HCT116 (cell line): ENCODE data around the gene SNURF. TPM values are rescaled to one million over a fixed set of nuclear protein-coding genes. Genes with fewer than 3 reads are reported as not detected.

Source experiments
- ATAC-seq: fragments of 200-7000 bp; cut with Tn5 transposase; 2 replicates; pipeline ENCODE4 v1.9.1; 2020; ENCODE audit warnings: mild to moderate bottlenecking, moderate library complexity
- BruUV-seq: library from RNA; stranded (reverse); fragments of 400-500 nt; replicated peaks from 2 replicates; lab custom pipeline; 2021; lab: Mats Ljungman, UMichigan
- CTCF ChIA-PET: fragments of 300-600 bp; sonication (Branson Sonifier 250); formaldehyde crosslinking; loops from one replicate; lab custom pipeline; 2021; ENCODE audit warnings: antibody characterized with exemption; lab: Charles Lee
- POLR2A ChIA-PET: fragments of 300-600, 350-600 bp; sonication (Branson Sonifier 250); formaldehyde crosslinking; loops from one replicate; lab custom pipeline; 2021; ENCODE audit warnings: antibody characterized with exemption; lab: Charles Lee
- RAD21 ChIA-PET, 2 experiments: fragments of 300-600 bp; sonication (Branson Sonifier 250); formaldehyde crosslinking; loops; one replicate each; lab custom pipeline; 2023; ENCODE audit warnings: low total read pairs in 2 of 2; ENCODE audit not compliant: uncharacterized antibody in 2 of 2, unreplicated experiment in 2 of 2, low non-redundant PET in 1 of 2; lab: Charles Lee
- DNase-seq: peaks from one replicate; pipeline ENCODE4 v3.0.0-alpha.2; 2010; ENCODE audit warnings: low read depth, low spot score
- H2AFZ ChIP-seq: fragments of 200-600 bp; shearing (Covaris generic), sonication (generic); 2 replicates; pipeline ENCODE4 v1.6.1; 2017; ENCODE audit warnings: low read depth, mixed run types, mixed read lengths, antibody characterized with exemption, low read length; ENCODE audit not compliant: poor library complexity, severe bottlenecking
- H3K27ac ChIP-seq: 2 replicates; pipeline ENCODE4 v1.5.1; 2012; ENCODE audit warnings: low read depth, low read length
- H3K27me3 ChIP-seq: fragments of 200-600 bp; sonication (generic); 2 replicates; pipeline ENCODE4 v1.6.1; 2016; ENCODE audit warnings: mixed run types, low read length, mixed read lengths; ENCODE audit not compliant: insufficient read depth
- H3K36me3 ChIP-seq, 2 experiments: fragments of 200-500 bp in 1 of 2; fragments of 200-600 bp in 1 of 2; sonication (Bioruptor generic) in 1 of 2; sonication (generic) in 1 of 2; 2 replicates each; pipeline versions ENCODE4 v1.5.1 to v1.6.1; 2014 to 2016; ENCODE audit warnings: low read length in 2 of 2, inconsistent platforms in 1 of 2, mixed read lengths in 1 of 2, mixed run types in 1 of 2; ENCODE audit not compliant: insufficient read depth in 2 of 2, control insufficient read depth in 1 of 2
- H3K4me1 ChIP-seq, 2 experiments: fragments of 200-600 bp in 1 of 2; sonication (generic) in 1 of 2; 2 replicates each; pipeline versions ENCODE4 v1.5.1 to v1.6.1; 2012 to 2017; ENCODE audit warnings: low read length in 2 of 2, inconsistent platforms in 1 of 2, mild to moderate bottlenecking in 1 of 2, mixed read lengths in 1 of 2, mixed run types in 1 of 2, moderate library complexity in 1 of 2; ENCODE audit not compliant: insufficient read depth in 2 of 2, control insufficient read depth in 1 of 2
- H3K4me2 ChIP-seq: fragments of 200-600 bp; sonication (generic); 2 replicates; pipeline ENCODE4 v1.6.1; 2017; ENCODE audit warnings: mixed run types, low read length, mixed read lengths
- H3K4me3 ChIP-seq, 2 experiments: fragments of 200-600 bp in 1 of 2; sonication (generic) in 1 of 2; replicated peaks in 1 of 2; 2 replicates each; pipeline ENCODE4 v1.5.1; 2011 to 2016; ENCODE audit warnings: low read length in 2 of 2, control low read depth in 1 of 2, low read depth in 1 of 2, mild to moderate bottlenecking in 1 of 2, mixed read lengths in 1 of 2, mixed run types in 1 of 2
- H3K79me2 ChIP-seq: fragments of 200-600 bp; sonication (generic); 2 replicates; pipeline ENCODE4 v1.6.1; 2017; ENCODE audit warnings: mild to moderate bottlenecking, mixed run types, low read length, moderate library complexity, mixed read lengths; ENCODE audit not compliant: insufficient read depth
- H3K9ac ChIP-seq: fragments of 200-600 bp; sonication (generic); 2 replicates; pipeline ENCODE4 v1.6.1; 2016; ENCODE audit warnings: low read length, mixed read lengths
- H3K9me2 ChIP-seq: fragments of 200-600 bp; sonication (generic), shearing (Covaris generic); 2 replicates; pipeline ENCODE4 v1.6.1; 2017; ENCODE audit warnings: mixed run types, mild to moderate bottlenecking, moderate library complexity; ENCODE audit not compliant: insufficient read depth
- H3K9me3 ChIP-seq, 2 experiments: fragments of 200-500 bp in 1 of 2; fragments of 200-600 bp in 1 of 2; sonication (Bioruptor generic) in 1 of 2; sonication (generic) in 1 of 2; 2 replicates each; pipeline ENCODE4 v1.6.1; 2014 to 2017; ENCODE audit warnings: low read length in 2 of 2, mixed read lengths in 2 of 2, inconsistent platforms in 1 of 2, low read depth in 1 of 2, mild to moderate bottlenecking in 1 of 2, mixed run types in 1 of 2, moderate library complexity in 1 of 2; ENCODE audit not compliant: control insufficient read depth in 1 of 2, insufficient read depth in 1 of 2
- H4K20me1 ChIP-seq: fragments of 200-600 bp; sonication (generic), shearing (Covaris generic); 2 replicates; pipeline ENCODE4 v1.6.1; 2017; ENCODE audit warnings: mixed run types, mild to moderate bottlenecking, moderate library complexity; ENCODE audit not compliant: insufficient read depth
- CBX3 ChIP-seq: IDR thresholded peaks from 2 replicates; pipeline ENCODE4 v1.6.1; 2012; ENCODE audit warnings: low read depth
- EGR1 ChIP-seq: IDR thresholded peaks from 2 replicates; pipeline ENCODE4 v1.6.1; 2012; ENCODE audit warnings: low read depth
- ELF1 ChIP-seq: IDR thresholded peaks from 2 replicates; pipeline ENCODE4 v1.6.1; 2012; ENCODE audit warnings: low read depth, borderline replicate concordance
- EZH2 ChIP-seq: fragments of 200-600 bp; sonication (generic); IDR thresholded peaks from 2 replicates; pipeline ENCODE4 v1.6.1; 2017; ENCODE audit warnings: antibody characterized with exemption, mixed run types
- JUND ChIP-seq: IDR thresholded peaks from 2 replicates; pipeline ENCODE4 v1.6.1; 2012
- POLR2A ChIP-seq: IDR thresholded peaks from 2 replicates; pipeline ENCODE4 v1.7.0; 2011; ENCODE audit warnings: borderline replicate concordance; ENCODE audit not compliant: insufficient read depth, insufficient read length; ENCODE audit errors: extremely low read depth
- POLR2AphosphoS5 ChIP-seq: IDR thresholded peaks from 2 replicates; pipeline ENCODE4 v1.6.1; 2011; ENCODE audit warnings: mild to moderate bottlenecking, low read depth, low read length, moderate library complexity
- SIN3A ChIP-seq: IDR thresholded peaks from 2 replicates; pipeline ENCODE4 v1.6.1; 2012; ENCODE audit warnings: low read depth
- TCF7L2 ChIP-seq: IDR thresholded peaks from 2 replicates; pipeline ENCODE4 v1.7.0; 2011; ENCODE audit warnings: borderline replicate concordance, inconsistent platforms; ENCODE audit not compliant: insufficient read depth, insufficient read length; ENCODE audit errors: extremely low read depth
- ZFX ChIP-seq: fragments of 450-650 bp; IDR thresholded peaks from 2 replicates; pipeline ENCODE4 v1.6.1; 2017
- ZNF274 ChIP-seq: fragments of 200-500 bp; sonication (Bioruptor generic); IDR thresholded peaks from 2 replicates; pipeline ENCODE4 v1.6.1; 2014; ENCODE audit warnings: mild to moderate bottlenecking, low read depth, low read length, inconsistent platforms
- intact Hi-C: fragments of 100-400 bp; cut with micrococcal nuclease; formaldehyde crosslinking; loops from 2 replicates; pipeline ENCODE4 v1.10.0; 2022
- total RNA-seq: library from RNA; stranded (reverse); gene quantifications from one replicate; pipeline ENCODE4 v1.2.1, GENCODE V29; 2021; ENCODE audit not compliant: unreplicated experiment
- TF ChIP-seq, protein P1 (sequence below): IDR thresholded peaks from 2 replicates; pipeline ENCODE4 v1.6.1; 2012
- TF ChIP-seq, protein P2 (sequence below): IDR thresholded peaks from 2 replicates; pipeline ENCODE4 v1.6.1; 2011; ENCODE audit warnings: mild to moderate bottlenecking, low read length, moderate library complexity; ENCODE audit not compliant: insufficient replicate concordance; ENCODE audit errors: extremely low read depth
- TF ChIP-seq, protein P3 (sequence below): IDR thresholded peaks from 2 replicates; pipeline ENCODE4 v1.6.1; 2012; ENCODE audit warnings: low read depth
- TF ChIP-seq, protein P4 (sequence below): IDR thresholded peaks from 2 replicates; pipeline ENCODE4 v1.6.1; 2012

The SNURF gene
- total RNA-seq, 1 experiment from 2014 or later: 0.44 TPM

DNA sequence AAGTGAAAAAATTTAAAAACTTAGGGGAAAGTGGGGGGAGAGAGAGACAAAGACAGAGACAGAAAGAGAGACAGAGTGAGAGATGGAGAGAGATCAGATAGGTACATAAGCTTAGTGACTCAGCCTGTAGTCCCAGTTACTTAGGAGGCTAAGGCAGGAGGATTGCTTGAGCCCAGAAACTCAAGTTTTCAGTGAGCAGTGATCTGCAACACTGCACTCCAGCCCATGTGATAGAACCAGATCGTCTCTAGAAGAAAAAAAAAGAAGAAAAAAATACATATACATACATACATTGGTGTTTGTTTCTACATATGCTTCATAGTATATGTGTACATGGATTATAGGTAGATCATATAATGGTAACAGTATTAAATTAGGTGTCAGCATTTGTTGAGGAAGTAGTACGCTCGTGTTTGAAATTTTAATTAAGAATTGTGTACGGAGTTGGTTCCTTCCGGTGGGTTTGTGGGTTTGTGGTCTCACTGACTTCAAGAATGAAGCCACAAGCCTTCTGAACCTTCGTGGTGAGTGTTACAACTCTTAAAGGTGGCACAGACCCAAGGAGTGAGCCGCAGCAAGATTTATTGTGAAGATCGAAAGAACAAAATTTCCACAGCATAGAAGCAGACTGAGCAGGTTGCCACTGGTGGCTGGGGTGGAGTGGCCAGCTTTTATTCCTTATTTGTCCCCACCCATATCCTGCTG, 38.3 kb upstream of the SNURF start:
- Histone ChIP-seq H3K4me1 (no peaks in the 10 kb centered on the region), H3K79me2 (no peaks in the 10 kb centered on the region), H3K27ac (no peak overlapping the region), H3K9me3 (peaks cover 14 to 44% of the 10 kb centered on the region in 2 experiments; a peak in 2 of 4 replicates), H3K36me3 (no peaks in the 10 kb centered on the region), H3K4me2 (no peak overlapping the region), H3K27me3 (no peaks in the 10 kb centered on the region), H3K9me2 (no peaks in the 10 kb centered on the region), H3K9ac (no peak overlapping the region), H2AFZ (no peak overlapping the region), H4K20me1 (no peaks in the 10 kb centered on the region), H3K4me3 (no peak overlapping the region)
- intact Hi-C loops: no loop called here
- POLR2A ChIA-PET: no interaction called here
- BruUV-seq: no TSS peak
- TF ChIP-seq, protein P1, sequence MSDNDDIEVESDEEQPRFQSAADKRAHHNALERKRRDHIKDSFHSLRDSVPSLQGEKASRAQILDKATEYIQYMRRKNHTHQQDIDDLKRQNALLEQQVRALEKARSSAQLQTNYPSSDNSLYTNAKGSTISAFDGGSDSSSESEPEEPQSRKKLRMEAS: no peak
- TF ChIP-seq ZNF274 (no peak), EZH2 (no peak), ZFX (no peak)
- RAD21 ChIA-PET: no interaction called here
- DNase-seq (no peak), ATAC-seq (no peak)
- CTCF ChIA-PET: no interaction called here

DNA sequence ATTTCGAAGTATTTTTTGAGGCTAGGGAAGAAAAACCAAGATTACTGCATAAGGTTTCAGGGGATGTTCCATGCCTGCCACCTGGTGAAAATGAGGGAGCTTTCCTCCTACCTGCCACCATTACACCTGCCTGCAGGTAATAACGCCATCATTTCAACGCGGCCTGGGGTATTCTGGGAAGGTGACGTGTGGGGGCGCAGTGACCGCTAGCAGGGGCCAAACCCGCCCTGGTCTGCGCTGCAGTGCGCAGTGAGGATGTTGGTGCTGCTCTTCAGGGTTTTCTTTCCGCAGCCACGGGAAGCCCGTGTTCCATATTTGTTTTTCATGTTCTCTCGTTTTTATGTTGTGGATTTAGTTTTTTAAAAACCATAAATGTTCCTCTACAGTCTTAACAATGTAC, 37.4 kb upstream of the SNURF start:
- CTCF ChIA-PET: no interaction called here
- Histone ChIP-seq H4K20me1 (no peaks in the 10 kb centered on the region), H3K79me2 (no peaks in the 10 kb centered on the region), H2AFZ (no peak overlapping the region), H3K9me3 (peaks cover 14 to 37% of the 10 kb centered on the region in 2 experiments; a peak in 2 of 4 replicates), H3K27me3 (no peaks in the 10 kb centered on the region), H3K27ac (no peak overlapping the region), H3K36me3 (no peaks in the 10 kb centered on the region), H3K9me2 (no peaks in the 10 kb centered on the region), H3K4me2 (no peak overlapping the region), H3K4me1 (no peaks in the 10 kb centered on the region), H3K9ac (no peak overlapping the region), H3K4me3 (no peak overlapping the region)
- RAD21 ChIA-PET: no interaction called here
- intact Hi-C loops: no loop called here
- DNase-seq: no peak
- BruUV-seq: no TSS peak
- POLR2A ChIA-PET: no interaction called here
- no peak for ATAC-seq
- TF ChIP-seq ELF1 (no peak), EGR1 (no peak), POLR2AphosphoS5 (no peak), CBX3 (no peak), ZFX (no peak), EZH2 (no peak), SIN3A (no peak), POLR2A (no peak), JUND (no peak), ZNF274 (no peak), TCF7L2 (no peak)
- TF ChIP-seq, protein P2, sequence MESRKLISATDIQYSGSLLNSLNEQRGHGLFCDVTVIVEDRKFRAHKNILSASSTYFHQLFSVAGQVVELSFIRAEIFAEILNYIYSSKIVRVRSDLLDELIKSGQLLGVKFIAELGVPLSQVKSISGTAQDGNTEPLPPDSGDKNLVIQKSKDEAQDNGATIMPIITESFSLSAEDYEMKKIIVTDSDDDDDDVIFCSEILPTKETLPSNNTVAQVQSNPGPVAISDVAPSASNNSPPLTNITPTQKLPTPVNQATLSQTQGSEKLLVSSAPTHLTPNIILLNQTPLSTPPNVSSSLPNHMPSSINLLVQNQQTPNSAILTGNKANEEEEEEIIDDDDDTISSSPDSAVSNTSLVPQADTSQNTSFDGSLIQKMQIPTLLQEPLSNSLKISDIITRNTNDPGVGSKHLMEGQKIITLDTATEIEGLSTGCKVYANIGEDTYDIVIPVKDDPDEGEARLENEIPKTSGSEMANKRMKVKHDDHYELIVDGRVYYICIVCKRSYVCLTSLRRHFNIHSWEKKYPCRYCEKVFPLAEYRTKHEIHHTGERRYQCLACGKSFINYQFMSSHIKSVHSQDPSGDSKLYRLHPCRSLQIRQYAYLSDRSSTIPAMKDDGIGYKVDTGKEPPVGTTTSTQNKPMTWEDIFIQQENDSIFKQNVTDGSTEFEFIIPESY: no peak
- TF ChIP-seq, protein P3, sequence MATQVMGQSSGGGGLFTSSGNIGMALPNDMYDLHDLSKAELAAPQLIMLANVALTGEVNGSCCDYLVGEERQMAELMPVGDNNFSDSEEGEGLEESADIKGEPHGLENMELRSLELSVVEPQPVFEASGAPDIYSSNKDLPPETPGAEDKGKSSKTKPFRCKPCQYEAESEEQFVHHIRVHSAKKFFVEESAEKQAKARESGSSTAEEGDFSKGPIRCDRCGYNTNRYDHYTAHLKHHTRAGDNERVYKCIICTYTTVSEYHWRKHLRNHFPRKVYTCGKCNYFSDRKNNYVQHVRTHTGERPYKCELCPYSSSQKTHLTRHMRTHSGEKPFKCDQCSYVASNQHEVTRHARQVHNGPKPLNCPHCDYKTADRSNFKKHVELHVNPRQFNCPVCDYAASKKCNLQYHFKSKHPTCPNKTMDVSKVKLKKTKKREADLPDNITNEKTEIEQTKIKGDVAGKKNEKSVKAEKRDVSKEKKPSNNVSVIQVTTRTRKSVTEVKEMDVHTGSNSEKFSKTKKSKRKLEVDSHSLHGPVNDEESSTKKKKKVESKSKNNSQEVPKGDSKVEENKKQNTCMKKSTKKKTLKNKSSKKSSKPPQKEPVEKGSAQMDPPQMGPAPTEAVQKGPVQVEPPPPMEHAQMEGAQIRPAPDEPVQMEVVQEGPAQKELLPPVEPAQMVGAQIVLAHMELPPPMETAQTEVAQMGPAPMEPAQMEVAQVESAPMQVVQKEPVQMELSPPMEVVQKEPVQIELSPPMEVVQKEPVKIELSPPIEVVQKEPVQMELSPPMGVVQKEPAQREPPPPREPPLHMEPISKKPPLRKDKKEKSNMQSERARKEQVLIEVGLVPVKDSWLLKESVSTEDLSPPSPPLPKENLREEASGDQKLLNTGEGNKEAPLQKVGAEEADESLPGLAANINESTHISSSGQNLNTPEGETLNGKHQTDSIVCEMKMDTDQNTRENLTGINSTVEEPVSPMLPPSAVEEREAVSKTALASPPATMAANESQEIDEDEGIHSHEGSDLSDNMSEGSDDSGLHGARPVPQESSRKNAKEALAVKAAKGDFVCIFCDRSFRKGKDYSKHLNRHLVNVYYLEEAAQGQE: no peak
- TF ChIP-seq, protein P4, sequence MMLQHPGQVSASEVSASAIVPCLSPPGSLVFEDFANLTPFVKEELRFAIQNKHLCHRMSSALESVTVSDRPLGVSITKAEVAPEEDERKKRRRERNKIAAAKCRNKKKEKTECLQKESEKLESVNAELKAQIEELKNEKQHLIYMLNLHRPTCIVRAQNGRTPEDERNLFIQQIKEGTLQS: no peak
